ENCODE results near the gene ZWILCH. TPM values are rescaled to one million over a fixed set of nuclear protein-coding genes. Genes with fewer than 3 reads are reported as not detected.

ZWILCH gene
- total and polyA plus RNA-seq, 9 of the 15 experiments (the other 6 are each of a cell fraction or from before 2014, with no cell fraction given) = 32.8 to 94.2 (median 52.1) TPM

- TF ChIP-seq ZBTB40 (IDR thresholded peaks at IDR 0.05) (peak; percentile 74), ZBTB40 (CRISPR knock-in tag; IDR thresholded peaks at IDR 0.05) (no peak), RNF2 (IDR thresholded peaks at IDR 0.05) (0 out of 2 replicates have a peak, but pooled peaks have one; percentile 52), ZNF175 (CRISPR knock-in tag; IDR thresholded peaks at IDR 0.05; ENCODE audit: low read depth) (no peak), TFAM (CRISPR knock-in tag; conservative IDR thresholded peaks at IDR 0.05) (no peak), DLX4 (CRISPR knock-in tag; IDR thresholded peaks at IDR 0.05) (no peak), ZNF79 (CRISPR knock-in tag; IDR thresholded peaks at IDR 0.05; ENCODE audit: low read depth) (no peak), E2F5 (CRISPR knock-in tag; IDR thresholded peaks at IDR 0.05) (no peak; the same call in 1 of the 2 replicates), ARNT (IDR thresholded peaks at IDR 0.05) (peak in 1 of 2 experiments; percentile 83; a peak in 2 of 4 replicates), CUX1 (CRISPR knock-in tag; IDR thresholded peaks at IDR 0.05) (no peak)
Measured at GRCh38 chr15:66497502-66498455, 7.3 kb upstream of the ZWILCH start, which contains the start of gene SNAPC5 (continued).
